Mucosa of stomach (tissue), 1 donor: Measurements from ENCODE around the gene GGT5.
"Not testable (repeated sequence)": the region's sequence is repeated elsewhere in the genome, so short reads cannot be mapped to it uniquely, and the experiment has no call there.

ENCODE experiments used
- H3K27me3 ChIP-seq: one replicate; pipeline ENCODE4 v1.7.0; 2013; ENCODE audit warnings: mild to moderate bottlenecking, low read length; ENCODE audit not compliant: control insufficient read depth, insufficient read depth
- H3K36me3 ChIP-seq: one replicate; pipeline ENCODE4 v1.7.0; 2013; ENCODE audit warnings: low read length; ENCODE audit not compliant: control insufficient read depth, insufficient read depth
- H3K4me1 ChIP-seq: one replicate; pipeline ENCODE4 v1.7.0; 2013; ENCODE audit warnings: mild to moderate bottlenecking, low read length; ENCODE audit not compliant: control insufficient read depth, insufficient read depth
- H3K4me3 ChIP-seq: one replicate; pipeline ENCODE4 v1.7.0; 2013; ENCODE audit warnings: low read length
- H3K9ac ChIP-seq: one replicate; pipeline ENCODE4 v1.7.0; 2013; ENCODE audit warnings: mild to moderate bottlenecking, low read length, moderate library complexity
- H3K9me3 ChIP-seq: one replicate; pipeline ENCODE4 v1.7.0; 2013; ENCODE audit warnings: mild to moderate bottlenecking, low read length, moderate library complexity; ENCODE audit not compliant: control insufficient read depth
- donor health status: Pancreatic carcinoma.

GGT5 gene

DNA sequence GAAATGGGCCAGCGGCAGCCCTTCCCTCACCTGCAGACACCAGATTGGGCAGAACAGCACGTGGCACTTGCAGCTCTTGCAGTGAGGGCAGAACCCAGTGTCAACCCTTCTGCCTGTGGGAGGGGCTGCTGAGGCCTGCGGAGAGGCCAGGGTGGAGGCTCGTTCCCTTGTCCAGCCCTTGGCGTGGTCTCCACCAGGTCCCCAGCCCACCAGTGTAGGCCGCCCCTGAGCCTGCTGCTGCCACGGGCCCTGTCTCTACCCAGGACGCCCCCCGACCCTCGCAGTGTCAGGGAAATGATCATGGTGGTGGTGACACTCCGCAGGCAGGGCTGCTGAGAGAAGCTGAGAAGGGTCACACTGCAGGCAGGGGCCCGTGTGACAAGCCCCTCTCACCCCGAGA, 11.3 kb upstream of the GGT5 start:
- H3K9me3 ChIP-seq, H3K9ac ChIP-seq, H3K27me3 ChIP-seq, H3K4me1 ChIP-seq, H3K4me3 ChIP-seq, H3K36me3 ChIP-seq: not testable (repeated sequence)

DNA sequence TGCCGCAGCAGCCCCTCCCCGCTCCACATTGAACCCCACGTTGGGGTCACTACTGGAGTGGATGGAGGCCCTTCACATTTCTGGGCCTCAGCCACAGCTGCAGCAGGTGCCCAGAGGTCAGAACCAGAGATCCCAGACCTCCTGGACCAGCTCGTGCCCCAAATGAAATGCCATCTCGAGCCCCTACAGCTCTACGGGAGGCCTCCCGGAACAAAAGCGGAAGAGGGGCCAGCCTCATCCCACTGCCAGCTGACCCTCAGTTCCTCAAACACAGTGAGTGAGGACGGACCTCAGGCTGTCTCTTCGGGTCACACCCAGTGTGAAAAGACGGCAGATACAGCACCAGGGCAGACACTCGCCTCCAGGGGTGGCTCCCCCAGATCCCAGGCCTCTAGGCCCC, 8.2 kb upstream of the GGT5 start:
- not testable (repeated sequence) for H3K9me3 ChIP-seq, H3K4me3 ChIP-seq, H3K36me3 ChIP-seq, H3K4me1 ChIP-seq, H3K27me3 ChIP-seq, H3K9ac ChIP-seq

DNA sequence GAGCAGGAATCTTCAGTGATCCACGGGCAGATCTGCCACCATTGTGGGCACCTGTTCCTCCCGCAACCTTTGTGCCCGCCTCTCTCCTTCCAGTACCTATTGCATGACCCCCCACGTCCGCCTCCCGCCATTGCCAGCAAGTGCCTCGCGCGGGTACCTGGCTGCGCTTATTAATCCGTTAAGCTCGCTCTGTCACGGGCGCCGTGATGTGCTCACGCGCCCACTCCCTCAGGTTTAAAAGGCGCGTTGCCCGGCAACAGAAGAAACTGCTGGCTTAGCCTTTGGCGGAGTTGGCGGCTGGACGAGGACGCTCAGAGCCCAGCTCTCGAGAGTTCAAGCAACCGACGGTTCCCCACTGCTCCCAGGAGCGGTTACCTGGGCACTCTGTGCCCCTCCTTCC, 6.4 kb upstream of the GGT5 start:
- H3K9me3 ChIP-seq, H3K36me3 ChIP-seq, H3K4me1 ChIP-seq, H3K27me3 ChIP-seq, H3K4me3 ChIP-seq, H3K9ac ChIP-seq: not testable (repeated sequence)

DNA sequence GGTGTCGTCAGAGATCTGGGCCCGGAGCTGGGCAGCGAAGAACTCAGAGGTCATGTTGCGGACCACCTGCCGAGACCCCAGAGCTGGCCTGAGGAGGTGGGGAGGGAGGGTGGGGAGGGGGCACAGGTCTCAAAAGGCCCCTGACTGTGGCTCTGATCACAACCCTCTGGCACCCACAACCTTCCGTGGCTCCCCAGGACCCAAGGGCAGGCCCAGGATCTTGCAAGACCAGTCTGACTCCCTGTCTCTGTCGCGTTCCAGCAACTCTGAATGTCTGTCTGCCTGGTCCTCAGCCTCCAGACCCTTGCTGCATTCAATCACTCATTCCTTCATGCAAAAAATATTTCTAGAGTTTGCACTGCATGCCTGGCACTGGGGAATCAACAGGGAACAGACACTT, 4.5 kb upstream of the GGT5 start:
- not testable (repeated sequence) for H3K4me3 ChIP-seq, H3K9me3 ChIP-seq, H3K27me3 ChIP-seq, H3K9ac ChIP-seq, H3K36me3 ChIP-seq
- peaks cover 10% of the 10 kb centered on the region for H3K4me1 ChIP-seq

DNA sequence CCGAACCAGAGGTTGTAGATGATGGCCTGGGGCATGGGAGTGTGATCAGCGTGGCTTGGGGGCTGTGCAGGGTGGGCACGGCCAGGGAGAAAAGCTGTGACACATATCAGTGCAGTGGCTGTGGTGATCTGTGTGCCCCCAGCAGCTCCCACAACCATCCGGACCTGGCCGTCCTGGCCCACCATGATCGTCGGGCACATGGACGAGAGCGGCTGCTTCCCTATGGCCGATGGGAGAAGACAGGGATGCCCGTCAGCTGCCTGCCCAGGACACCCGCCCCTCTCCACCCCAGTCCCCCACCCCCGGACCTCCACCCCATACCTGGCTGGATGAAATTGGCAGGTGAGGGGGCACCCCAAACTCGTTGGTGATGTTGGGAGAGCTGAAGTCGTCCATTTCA, 3.7 kb upstream of the GGT5 start:
- H3K9ac ChIP-seq: not testable (repeated sequence)

DNA sequence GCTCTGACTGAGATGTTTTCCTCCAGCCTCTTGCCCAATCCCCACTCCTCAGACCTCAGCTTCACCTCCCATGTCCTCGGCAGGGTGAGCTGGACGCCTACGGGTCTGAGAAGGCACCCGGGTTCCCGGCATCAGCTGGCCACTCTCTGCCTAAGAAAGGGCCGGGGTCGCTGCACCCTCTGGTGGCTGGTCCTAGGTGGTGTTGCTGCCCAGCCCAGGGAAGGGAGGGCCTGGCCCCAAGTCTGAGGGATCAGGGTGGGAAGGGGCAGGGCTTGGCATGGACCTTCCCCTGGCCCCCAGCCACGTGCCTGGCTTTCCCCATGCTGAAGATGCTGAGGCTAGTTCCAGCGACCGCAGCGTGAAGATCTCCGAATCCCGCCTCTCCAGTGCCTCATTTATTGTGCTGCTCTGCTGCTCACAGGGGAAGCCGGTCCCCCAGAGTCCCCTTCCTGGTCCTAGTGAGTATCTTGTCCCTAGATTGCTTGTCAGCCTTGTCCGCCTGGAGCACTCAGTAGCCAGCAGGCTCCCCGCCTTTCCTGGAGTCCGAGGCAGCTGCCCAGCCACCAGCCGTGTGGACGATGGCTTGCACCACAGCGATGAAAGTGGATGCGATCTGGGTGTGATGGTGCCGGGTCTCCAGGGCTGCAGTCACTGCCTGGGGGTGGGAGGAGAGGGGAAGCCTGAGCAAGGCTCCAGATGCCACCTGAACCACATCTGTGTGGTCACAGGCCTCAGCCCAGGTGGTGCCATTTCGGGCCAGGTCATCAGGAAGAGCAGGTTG, 2.9 kb upstream of the GGT5 start:
- H3K9me3 ChIP-seq: no peaks in the 10 kb centered on the region
- no peaks in the 10 kb centered on the region for H3K27me3 ChIP-seq
- no peak overlapping the region for H3K9ac ChIP-seq
- no peaks in the 10 kb centered on the region for H3K36me3 ChIP-seq
- H3K4me1 ChIP-seq: peaks cover 13% of the 10 kb centered on the region
- no peak overlapping the region for H3K4me3 ChIP-seq

More for the DNA sequence above, 3.7 kb upstream of the GGT5 start:
- H3K4me3 ChIP-seq, H3K9me3 ChIP-seq, H3K27me3 ChIP-seq, H3K36me3 ChIP-seq: not testable (repeated sequence)
- H3K4me1 ChIP-seq: peaks cover 13% of the 10 kb centered on the region

DNA sequence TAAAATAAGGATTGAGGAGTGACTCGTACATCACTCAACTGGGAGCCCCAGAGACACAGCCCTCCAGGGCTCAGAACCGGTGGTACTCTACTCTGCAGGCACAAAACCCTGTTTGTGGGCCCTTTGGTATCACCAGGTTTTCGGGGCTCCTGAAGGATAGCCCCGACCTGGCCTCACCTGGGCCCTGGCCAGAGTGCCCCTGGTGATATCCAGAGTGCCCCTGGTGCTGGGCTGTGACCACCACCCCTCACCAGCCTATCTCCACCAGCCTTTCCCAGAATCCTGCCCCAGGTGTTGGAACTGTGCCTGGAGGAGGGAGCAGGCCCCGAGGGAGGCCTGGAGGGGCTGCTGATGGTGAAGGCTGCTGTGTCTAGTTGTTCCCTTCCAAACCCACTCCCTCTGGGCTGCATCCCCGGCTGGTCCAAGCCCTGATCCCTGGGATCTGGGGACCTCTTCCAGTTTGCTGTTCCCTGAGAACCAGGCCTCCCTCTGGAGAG, 2.2 kb upstream of the GGT5 start:
- peaks cover 13% of the 10 kb centered on the region for H3K4me1 ChIP-seq
- no peak overlapping the region for H3K4me3 ChIP-seq
- no peaks in the 10 kb centered on the region for H3K9me3 ChIP-seq
- no peaks in the 10 kb centered on the region for H3K36me3 ChIP-seq
- H3K27me3 ChIP-seq: no peaks in the 10 kb centered on the region
- H3K9ac ChIP-seq: no peak overlapping the region

DNA sequence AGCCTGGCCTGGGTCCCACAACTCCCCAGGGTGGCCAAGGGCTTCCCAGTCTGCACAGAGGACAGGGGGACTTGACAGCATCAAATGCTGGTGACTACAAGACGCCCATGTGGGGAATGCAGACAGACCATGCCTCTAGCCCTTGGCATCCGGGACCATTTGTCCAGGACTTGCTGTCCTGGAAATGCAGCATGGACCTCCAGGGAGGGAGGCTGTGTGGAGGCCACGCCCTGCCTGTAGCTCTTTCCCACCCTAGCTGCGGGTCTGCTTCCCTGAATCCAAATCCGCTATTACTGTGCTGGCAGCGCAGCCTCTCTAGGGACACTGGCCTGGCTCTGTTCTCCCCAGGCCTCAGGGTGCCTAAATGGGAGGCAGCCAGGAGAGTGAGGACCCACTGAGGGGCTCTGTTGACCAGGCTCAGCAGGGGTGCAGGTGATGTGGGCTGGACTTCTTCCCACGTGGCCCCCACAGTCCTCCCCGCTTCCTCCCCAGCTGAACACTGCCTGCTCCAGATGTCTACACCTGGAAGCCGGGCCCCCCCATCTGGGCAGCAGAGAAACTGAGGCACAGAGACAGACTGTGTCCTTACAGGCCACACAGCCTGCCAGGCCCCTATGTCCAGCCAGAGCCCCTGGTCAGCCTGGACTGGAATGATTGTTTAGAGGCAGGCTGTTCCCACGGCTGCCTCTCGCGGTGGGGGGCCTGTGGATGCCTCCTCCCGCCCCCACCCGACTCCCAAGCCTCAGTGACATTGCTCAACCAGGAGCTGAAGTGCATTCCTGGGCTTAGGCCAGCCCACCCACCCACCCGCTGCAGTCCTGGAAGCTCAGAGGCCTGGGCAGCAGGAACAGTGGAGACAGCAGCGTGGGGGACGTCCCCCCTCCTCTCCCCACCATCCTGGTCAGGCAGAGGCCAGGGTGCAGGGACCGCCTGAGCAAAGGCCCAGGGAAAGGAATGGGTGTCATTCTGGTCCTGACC, 991 bp upstream of the GGT5 start:
- H3K9me3 ChIP-seq, H3K36me3 ChIP-seq, H3K9ac ChIP-seq, H3K4me3 ChIP-seq, H3K27me3 ChIP-seq: not testable (repeated sequence)
- peaks cover 13% of the 10 kb centered on the region for H3K4me1 ChIP-seq

DNA sequence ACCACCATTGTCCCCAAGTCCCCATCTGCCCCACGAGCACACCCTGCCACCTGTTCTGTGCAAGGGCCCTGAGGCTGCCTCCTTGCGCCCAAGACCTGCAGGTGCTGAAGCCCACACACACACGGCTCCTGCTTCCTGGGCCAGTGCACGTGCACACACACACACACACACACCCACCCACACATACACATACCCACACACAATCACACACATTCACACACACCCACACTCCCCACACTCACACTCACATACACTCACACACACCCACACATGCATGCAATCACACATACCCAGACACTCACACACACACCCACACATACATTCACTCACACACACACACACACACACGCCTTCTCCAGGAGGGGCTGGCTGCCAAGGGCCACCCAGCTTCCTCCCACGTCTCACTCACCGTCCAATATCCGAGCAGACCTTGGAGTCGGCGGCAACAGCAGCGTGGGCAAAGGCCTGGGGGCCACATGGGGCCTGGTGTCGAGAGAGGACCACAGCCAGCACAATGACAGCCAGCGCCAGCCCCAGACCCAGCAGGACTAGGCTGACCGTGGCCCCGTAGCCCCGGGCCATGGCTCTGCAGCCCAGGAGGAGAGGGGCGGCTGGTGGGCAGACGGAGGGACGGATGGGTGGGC, 616 bp downstream of the GGT5 start:
- Histone ChIP-seq H3K36me3 (no peaks in the 10 kb centered on the region), H3K9ac (no peak overlapping the region), H3K4me3 (no peak overlapping the region), H3K9me3 (no peaks in the 10 kb centered on the region), H3K4me1 (peaks cover 13% of the 10 kb centered on the region), H3K27me3 (no peaks in the 10 kb centered on the region)

DNA sequence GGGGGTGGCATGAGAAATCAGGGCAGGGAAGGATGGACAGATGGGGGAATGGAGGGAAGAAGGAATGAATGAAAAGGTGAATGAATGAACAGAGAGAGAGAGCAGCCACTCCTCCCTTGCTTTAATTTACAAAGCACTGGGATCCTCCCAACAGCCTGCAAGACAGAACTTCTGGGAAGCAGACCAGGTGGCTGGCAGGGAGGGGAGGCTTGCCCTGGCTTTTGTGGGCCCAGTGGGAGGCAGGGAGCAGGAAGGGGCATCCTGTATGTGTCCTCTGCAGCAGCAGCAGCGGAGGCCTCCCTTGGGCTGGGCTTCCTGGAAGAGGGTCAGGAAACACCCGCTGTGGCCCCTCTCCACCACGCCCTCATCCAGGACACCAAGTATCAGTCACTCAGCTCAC, 1.5 kb downstream of the GGT5 start:
- H3K4me1 ChIP-seq: peaks cover 13% of the 10 kb centered on the region
- not testable (repeated sequence) for H3K4me3 ChIP-seq, H3K36me3 ChIP-seq, H3K9me3 ChIP-seq, H3K9ac ChIP-seq, H3K27me3 ChIP-seq

DNA sequence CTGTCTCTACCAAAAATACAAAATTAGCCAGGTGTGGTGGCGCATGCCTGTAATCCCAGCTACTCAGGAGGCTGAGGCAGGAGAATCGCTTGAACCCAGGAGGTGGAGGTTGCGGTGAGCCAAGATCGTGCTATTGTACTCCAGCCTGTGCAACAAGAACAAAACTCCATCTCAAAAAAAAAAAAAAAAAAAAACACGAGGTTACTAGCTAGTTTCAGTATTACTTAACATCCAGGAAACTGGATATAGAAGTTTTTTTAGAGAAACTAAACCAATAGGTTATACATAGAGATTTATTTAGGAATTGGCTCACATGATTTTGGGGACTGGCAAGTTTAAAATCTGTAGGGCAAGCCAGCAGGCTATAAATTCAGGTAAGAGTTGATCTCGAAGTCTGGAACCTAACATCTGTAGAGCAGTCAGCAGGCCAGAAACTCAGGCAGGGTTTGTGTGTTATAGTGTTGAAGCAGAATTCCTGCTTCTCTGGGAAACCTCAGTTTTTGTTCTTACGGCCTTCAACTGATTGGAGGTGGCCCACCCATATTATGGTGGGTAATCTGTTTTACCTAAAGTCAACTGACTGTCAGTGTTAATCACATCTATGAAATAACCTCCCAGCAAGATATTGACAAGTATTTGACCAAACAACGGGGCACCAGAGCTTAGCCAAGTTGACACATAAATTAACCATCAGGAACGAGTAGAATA, 3.7 kb downstream of the GGT5 start:
- not testable (repeated sequence) for H3K27me3 ChIP-seq, H3K36me3 ChIP-seq, H3K4me1 ChIP-seq, H3K4me3 ChIP-seq, H3K9me3 ChIP-seq, H3K9ac ChIP-seq
